HG03575 (cell line): Measurements from ENCODE around the gene UGT2A3.
"Not testable (repeated sequence)": the region's sequence is repeated elsewhere in the genome, so short reads cannot be mapped to it uniquely, and the experiment has no call there.

Experiments used
- ATAC-seq: cut with Tn5 transposase; IDR thresholded peaks from one replicate; pipeline ENCODE4 v1.9.1; 2021; ENCODE audit not compliant: unreplicated experiment, insufficient number of reproducible peaks, low FRiP score; ENCODE audit errors: extremely low read depth

UGT2A3 gene

DNA sequence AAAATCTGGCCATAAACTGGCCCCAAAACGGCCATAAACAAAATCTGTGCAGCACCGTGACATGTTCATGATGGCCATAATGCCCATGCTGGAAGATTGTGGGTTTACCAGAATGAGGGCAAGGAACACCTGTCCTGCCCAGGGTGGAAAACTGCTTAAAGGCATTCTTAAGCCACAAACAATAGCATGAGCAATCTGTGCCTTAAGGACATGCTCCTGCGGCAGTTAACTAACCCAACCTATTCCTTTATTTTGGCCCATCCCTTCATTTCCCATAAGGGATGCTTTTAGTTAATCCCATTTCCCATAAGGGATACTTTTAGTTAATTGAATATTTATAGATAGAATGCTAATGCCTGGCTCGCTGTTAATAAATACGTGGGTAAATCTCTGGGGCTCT, 29.4 kb downstream of the UGT2A3 start:
- not testable (repeated sequence) for ATAC-seq

DNA sequence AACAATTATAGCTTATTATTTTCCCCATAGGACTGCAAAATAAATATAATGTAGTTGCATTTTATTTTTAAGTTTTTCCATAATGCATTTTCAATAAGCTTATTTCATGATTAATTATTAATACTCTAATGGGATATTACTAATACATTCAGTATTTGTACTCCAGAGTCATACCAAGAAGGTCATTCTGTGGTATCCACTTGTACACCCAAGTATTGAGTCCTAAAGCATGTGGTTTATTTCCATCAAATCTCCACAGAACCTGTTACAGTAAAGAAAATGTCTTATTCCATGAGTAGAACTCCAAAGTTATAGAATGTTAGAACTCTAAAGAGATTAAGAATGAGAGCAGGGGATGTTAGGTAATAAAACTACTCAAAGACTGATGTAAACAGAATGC, 30.6 kb downstream of the UGT2A3 start:
- no peak for ATAC-seq

DNA sequence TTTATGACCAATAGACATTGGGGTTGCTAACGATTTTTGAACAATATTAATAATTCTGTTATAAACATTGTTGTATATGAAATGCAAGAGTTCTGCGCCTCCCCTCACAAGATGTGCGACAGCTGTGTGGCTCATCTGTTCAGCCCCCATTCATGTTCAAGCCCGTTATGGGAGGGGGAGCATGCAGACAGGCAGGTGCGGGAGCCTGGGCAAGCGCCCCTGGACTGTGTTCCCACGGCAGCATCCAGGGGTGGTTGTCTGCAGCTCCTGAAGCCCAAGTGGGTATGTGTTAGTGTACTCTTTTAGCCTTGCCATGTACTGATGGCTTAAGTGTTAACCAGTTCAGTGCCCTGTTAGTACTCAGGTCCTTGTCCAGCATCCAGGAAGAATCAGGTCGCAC, 34.6 kb downstream of the UGT2A3 start:
- no peak for ATAC-seq

DNA sequence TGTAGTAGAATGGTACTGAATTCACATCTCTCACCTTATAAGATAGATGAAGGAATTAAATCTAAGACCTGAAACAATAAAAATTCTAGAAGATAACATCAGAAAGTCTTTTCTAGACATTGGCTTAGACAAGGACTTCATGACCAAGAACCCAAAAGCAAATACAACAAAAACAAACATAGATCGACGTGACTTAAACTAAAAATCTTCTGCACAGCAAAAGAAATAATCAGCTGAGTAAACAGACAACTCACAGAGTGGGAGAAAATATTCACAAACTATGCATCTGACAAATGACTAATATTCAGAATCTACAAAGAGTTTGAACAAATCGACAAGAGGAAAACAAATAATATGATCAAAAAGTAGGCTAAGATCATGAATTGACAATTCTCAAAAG, 38.8 kb downstream of the UGT2A3 start:
- no peak for ATAC-seq

DNA sequence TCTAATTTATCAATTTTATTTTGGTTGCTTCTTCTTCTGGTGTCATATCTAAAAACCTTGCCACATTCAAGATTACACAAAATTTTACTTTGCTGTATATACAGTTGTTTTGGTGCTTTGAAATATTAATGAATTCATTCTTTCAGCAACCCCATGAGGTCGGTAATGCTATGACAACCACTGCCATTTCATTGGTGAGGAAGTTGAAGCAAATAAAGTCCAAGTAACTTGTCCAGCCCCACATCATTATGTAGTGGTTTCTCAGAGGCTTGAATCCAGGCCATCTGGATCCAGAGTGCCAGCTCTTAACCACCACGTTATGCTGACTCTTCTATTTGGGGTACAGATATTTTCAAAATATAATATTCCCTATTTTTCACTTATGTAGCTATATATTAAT, 42.2 kb downstream of the UGT2A3 start:
- no peak for ATAC-seq

DNA sequence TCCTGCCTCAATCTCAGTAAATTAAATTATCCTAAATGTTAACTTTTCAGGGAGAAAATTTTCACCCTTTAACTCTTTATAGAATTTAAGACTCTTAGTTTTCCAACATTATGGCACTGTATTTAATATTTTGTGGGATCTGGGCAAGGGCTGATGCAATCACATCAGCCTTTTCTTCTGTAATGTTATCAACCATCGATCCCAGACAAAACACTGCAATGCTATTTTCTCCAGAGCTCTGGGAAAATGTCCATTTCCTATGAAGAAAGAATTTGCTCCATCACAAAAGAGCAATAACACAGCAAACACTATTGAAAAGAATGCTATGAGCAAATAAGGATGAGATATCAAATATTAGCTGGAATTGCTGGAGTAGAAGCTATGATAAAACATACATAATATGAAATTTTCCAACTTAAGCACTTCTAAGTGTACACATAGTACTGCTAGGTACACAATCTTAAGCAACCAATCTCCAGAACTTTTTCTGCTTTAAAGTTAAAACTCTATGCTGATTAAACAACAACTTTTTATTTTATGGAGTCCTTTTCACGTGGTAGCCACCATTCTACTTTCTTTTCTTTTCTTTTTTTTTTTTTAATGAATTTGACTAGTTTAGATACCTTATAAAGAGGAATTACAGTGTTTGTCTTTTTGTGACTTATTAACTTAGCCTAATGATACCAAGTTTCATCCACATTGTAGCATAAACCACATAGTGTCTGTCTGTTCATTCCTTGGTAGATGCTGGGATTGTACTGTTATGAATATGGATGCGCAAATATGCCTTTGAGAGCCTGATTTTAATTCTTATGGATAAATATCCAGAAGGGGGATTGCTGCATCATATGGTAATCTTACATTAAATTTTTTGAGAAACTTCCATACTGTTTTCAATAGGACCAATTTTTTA, 43.6 kb downstream of the UGT2A3 start:
- ATAC-seq, result no peak

DNA sequence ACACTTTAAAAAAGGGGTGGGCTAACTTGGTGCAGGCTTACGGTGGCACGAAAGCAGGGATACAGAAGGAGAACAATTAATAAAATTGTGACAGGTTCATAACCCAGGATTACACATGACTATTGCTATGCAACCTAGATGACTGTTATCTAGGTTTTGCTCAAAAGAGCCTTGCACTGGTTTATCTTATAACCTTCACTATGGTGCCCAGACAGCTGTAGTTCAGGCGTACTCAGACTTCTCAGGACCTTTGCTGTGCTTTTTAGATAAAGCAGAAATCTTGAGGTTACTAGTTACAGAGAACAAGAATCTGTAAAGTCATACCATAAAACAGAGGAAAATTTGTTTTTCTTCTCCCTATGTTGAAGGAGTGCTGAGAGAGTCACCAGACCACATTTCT, 44.4 kb downstream of the UGT2A3 start:
- no peak for ATAC-seq

DNA sequence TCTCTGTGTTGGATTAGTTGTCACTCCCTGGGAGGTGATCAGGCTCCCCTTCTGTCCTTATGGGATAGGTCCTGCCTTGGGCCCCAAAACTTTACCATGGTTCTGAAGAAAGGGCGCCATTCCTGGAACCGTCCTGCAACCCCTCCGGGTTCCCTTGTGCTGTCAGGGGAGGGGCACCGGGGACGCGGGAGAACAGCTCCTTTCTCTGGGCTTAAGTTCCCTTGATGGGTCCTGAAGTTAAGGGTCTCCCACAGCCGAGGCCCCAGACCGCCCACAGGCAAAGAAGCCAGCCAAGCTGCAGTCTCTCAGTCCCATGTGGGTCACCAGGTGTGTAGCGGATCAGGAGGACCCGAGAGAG, 44.8 kb downstream of the UGT2A3 start:
- no peak for ATAC-seq

DNA sequence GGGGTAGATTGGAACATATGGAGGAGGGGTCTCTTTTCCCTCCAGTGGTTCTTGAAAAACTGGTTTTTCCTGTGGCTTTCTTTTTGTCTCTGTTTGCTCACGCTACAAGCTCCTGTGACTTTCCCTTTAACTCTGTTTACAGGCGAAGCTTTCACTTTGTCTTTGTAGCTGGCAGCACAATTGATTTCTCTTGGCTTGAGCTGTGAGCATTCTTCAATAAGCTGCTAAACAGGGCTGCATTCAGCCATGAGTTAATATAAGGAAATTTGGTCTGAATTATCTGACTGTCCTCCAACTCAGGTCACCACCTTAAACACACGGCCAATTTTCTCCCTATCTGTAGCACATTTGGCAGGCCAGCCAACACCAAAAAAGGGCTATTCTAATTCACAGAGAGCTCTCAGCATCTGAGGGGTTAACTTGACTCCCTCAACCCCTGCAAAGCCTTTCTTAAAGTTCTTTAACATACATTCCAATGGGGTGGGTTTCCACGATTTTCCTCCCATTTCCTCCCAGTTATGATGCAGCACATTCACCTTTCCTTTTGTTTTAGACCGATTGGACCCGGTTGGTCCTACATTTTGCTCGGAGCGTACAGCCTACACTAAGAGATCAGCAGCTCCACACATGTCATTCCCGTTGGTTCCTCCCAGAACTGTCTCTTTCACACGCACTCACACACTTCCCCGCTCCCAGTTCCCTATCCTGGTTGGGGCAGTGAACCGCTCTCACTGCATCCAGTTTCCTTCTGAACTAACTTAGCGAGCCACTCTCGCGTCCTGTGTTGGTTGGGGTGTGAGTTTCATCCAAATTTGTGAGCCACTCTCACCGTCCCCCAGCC, 45.4 kb downstream of the UGT2A3 start:
- no peak for ATAC-seq

DNA sequence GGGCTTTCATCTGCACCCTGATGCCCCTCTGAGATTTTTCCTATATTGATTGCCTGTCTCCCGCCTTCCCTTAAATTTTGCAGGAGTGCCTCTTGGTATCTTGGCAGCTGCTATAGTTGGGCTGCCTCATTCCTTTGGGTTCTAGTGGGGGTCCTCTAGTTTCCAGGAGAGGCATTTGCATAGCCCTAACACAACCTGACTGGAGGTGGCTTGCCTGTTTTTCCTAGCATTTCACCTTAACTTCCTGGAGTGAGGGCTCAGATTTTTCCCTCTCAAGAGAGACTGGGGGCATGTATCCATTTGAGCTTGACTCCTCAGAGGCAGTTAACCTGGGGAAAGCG, 46.0 kb downstream of the UGT2A3 start:
- no peak for ATAC-seq

DNA sequence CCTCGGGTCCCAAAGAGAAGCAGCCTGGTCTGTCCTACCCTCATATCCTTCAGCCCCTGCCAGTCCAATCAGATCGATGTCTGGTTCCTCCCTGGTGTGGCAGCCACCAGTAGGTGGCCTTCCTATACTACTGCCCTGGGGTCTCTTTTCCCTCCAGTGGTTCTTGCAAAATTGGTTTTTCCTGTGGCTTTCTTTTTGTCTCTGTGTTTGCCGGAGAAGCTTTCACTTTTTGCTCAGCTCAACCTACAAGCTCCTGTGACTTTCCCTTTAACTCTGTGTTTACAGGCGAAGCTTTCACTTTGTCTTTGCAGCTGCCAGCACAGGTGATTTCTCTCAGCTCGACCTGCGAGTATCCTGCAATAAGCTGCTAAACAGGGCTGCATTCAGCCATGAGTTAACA, 46.8 kb downstream of the UGT2A3 start:
- ATAC-seq, result no peak

DNA sequence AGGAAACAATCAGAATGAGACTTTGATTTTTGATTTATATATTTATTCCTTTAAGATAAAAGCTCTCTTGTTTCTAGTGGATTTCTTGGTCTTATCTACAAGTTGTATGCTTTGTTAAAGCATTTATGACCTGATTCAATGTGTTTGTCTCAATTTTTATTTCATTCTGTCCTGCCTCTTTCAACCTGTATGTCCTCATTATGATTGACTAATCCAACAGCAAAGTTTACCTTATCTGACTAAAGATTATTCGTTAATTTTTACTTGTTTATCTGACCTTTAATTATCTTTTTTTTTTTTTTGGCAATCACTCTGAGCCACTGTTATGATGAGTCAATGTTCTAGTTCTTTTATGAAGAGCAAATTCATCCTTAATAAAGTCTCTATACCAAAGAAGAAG, 54.9 kb downstream of the UGT2A3 start:
- ATAC-seq, result no peak

DNA sequence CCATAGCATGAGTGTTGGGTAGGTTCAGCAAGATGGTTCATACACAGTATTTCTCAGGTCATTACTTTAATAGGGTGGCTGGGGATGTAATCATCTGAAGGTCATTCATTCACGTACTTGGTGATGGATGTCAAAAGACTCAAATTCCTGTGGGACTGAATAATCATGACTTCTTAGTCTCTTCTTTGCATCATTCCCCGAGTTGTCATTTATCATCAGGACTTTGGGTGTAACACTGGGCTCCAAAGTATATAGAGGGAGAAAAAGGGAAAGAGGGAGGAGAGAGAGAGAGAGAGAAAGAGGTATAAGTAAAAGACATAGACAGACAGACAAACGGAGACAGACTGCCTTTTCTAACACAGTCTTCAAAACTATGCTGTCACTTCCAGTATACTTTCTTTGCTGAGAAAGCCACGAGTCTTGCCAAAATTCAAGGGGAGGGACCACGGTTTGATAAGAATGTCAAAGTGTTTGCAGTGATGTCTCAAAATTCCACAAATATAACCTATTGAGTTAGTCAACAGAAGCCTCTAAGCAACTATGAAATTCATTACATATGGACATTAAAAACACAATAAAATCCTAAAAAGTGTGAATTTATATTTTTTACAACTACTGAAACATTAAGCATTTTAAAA, 55.9 kb downstream of the UGT2A3 start:
- ATAC-seq, result no peak

DNA sequence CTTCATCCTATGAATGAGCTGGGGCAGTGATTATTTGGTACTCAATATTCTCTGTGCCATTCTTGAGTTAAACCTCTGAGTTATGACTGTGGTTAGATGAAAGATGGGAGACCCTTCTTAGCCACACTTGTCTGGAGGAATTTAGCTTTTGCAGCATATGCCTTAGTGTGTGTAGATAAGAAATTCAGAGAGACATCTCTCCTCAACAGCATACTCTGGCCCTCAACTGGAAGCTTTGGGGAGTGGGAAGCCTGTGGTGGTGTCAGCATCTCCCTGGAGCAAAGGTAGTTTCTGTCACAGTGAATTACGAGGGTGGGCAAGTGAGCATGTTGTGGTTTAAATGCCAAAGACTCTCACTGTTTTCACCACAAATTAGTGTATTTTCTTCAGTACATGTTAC, 58.7 kb downstream of the UGT2A3 start:
- ATAC-seq, result no peak

DNA sequence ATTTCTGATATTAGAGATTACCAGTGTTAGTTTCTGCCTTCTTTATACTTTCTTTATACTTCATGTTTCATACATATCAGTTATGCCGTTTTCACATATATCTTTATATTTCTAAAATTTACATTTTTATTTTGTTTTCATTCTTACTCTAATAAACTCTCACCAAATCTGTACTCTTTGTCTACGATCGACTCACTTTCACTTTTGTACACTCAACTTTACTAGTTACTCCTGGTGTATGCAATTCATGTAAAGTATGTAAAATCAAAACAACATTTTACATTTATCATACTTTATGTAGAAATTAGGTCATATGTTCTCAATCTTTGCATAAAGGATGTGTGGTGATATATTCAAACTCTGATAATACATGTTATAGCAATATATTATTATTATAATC, 59.9 kb downstream of the UGT2A3 start:
- ATAC-seq, result no peak

DNA sequence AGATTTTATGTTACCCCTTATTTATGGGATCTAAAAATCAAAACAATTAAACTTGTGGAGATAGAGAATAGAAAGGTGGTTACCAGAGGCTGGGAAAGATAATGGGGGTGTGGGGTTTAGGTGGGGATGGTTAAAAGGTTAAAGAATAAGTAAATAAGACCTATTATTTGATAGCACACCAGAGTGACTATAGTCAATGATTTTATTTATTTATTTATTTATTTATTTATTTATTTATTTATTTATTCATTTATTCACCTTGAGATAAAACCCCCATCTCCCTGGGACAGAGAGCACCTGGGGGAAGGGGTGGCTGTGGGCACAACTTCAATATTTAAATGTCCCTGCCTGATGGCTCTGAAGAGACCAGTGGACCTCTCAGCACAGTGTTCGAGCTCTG, 66.1 kb downstream of the UGT2A3 start:
- ATAC-seq, result no peak

DNA sequence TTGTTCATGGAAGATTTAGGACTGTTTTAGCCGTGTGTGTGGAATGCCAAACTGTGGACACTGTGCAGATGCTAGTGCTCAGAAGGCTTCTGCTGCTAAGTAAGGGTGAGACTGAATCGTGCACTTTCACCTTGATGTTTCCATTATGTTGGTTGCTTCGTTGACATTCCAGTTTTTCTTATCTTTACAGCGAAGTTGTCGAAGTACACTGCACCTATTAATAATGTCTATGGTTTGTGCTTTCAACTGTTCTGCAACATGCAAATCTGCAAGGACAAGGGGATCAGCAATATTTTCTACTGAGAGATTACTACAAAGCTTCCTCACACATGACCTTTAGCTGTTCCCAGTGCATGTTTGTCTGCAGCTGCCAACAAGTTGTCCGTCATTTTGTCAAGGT, 67.7 kb downstream of the UGT2A3 start:
- ATAC-seq, result no peak
